ENCODE data around the gene CEACAM6.
"Not testable (repeated sequence)": the region's sequence is repeated elsewhere in the genome, so short reads cannot be mapped to it uniquely, and the experiment has no call there.

The CEACAM6 gene

GRCh38 chr19:41758846-41759245, 3.5 kb downstream of the CEACAM6 start:
- DNase-seq (ENCODE audit: low spot score): no peak
- no peak for TF ChIP-seq CTCF (IDR thresholded peaks at IDR 0.05; ENCODE audit: borderline replicate concordance, control extremely low read depth, extremely low read depth, insufficient read depth, missing control alignments)
- in situ Hi-C loops (cut with MboI; ENCODE audit: low sequenced_read_pairs, unreplicated experiment): no loop called here

GRCh38 chr19:41767115-41767514, 11.8 kb downstream of the CEACAM6 start:
- DNase-seq (ENCODE audit: low spot score): no peak
- TF ChIP-seq CTCF (IDR thresholded peaks at IDR 0.05; ENCODE audit: borderline replicate concordance, control extremely low read depth, extremely low read depth, insufficient read depth, missing control alignments): no peak

GRCh38 chr19:41768105-41768504, 12.8 kb downstream of the CEACAM6 start:
- DNase-seq (ENCODE audit: low spot score); in situ Hi-C loops (cut with MboI; ENCODE audit: low sequenced_read_pairs, unreplicated experiment): not testable (repeated sequence)

More at GRCh38 chr19:41767115-41767514, 11.8 kb downstream of the CEACAM6 start:
- in situ Hi-C loops (cut with MboI; ENCODE audit: low sequenced_read_pairs, unreplicated experiment): no loop called here

- no peak for DNase-seq (ENCODE audit: low spot score)
- in situ Hi-C loops (cut with MboI; ENCODE audit: low sequenced_read_pairs, unreplicated experiment): no loop called here
- TF ChIP-seq CTCF (IDR thresholded peaks at IDR 0.05; ENCODE audit: borderline replicate concordance, control extremely low read depth, extremely low read depth, insufficient read depth, missing control alignments): no peak
Measured at GRCh38 chr19:41769608-41770007, 14.3 kb downstream of the CEACAM6 start.

- in situ Hi-C loops (cut with MboI; ENCODE audit: low sequenced_read_pairs, unreplicated experiment): no loop called here
- DNase-seq (ENCODE audit: low spot score): no peak
- no peak for TF ChIP-seq CTCF (IDR thresholded peaks at IDR 0.05; ENCODE audit: borderline replicate concordance, control extremely low read depth, extremely low read depth, insufficient read depth, missing control alignments)
Measured at GRCh38 chr19:41771410-41771809, 16.1 kb downstream of the CEACAM6 start.

GRCh38 chr19:41774515-41774980, 19.2 kb downstream of the CEACAM6 start:
- in situ Hi-C loops (cut with MboI; ENCODE audit: low sequenced_read_pairs, unreplicated experiment): no loop called here
- no peak for DNase-seq (ENCODE audit: low spot score)
- TF ChIP-seq CTCF (IDR thresholded peaks at IDR 0.05; ENCODE audit: borderline replicate concordance, control extremely low read depth, extremely low read depth, insufficient read depth, missing control alignments): no peak

GRCh38 chr19:41776700-41777099, 21.4 kb downstream of the CEACAM6 start:
- in situ Hi-C loops (cut with MboI; ENCODE audit: low sequenced_read_pairs, unreplicated experiment): no loop called here
- no peak for TF ChIP-seq CTCF (IDR thresholded peaks at IDR 0.05; ENCODE audit: borderline replicate concordance, control extremely low read depth, extremely low read depth, insufficient read depth, missing control alignments)
- DNase-seq (ENCODE audit: low spot score): no peak
